SK-N-SH treated with all-trans-retinoic acid at 6 μM for 48 hours (cell line): ENCODE measurements around the gene RBM17.
"Not testable (repeated sequence)": the region's sequence is repeated elsewhere in the genome, so short reads cannot be mapped to it uniquely, and the experiment has no call there.

Source experiments
- ATAC-seq: fragments of 200-7000 bp; cut with Tn5 transposase; 3 replicates; pipeline ENCODE4 v1.9.1; 2020; ENCODE audit warnings: mild to moderate bottlenecking, moderate library complexity
- ARNTL ChIP-seq: fragments of 450-650 bp; formaldehyde crosslinking; IDR thresholded peaks from 2 replicates; pipeline ENCODE4 v1.5.0; 2020; ENCODE audit warnings: low read depth, mild to moderate bottlenecking, moderate library complexity, borderline replicate concordance
- ESRRG ChIP-seq: fragments of 250-450 bp; sonication (Bioruptor Pico); IDR thresholded peaks from 2 replicates; pipeline ENCODE4 v1.6.1; 2021; ENCODE audit warnings: mild to moderate bottlenecking
- GLIS3 ChIP-seq: fragments of 250-450 bp; sonication (Bioruptor Pico); IDR thresholded peaks from 2 replicates; pipeline ENCODE4 v1.5.0; 2020; ENCODE audit warnings: mild to moderate bottlenecking, moderate library complexity
- ISL1 ChIP-seq: fragments of 250-450 bp; sonication (Bioruptor Pico); IDR thresholded peaks from 2 replicates; pipeline ENCODE4 v2.1.2; 2022; ENCODE audit warnings: mild to moderate bottlenecking, moderate library complexity
- OSR1 ChIP-seq: fragments of 250-450 bp; sonication (Bioruptor Pico); IDR thresholded peaks from 2 replicates; pipeline ENCODE4 v1.8.0; 2022; ENCODE audit warnings: moderate library complexity, mild to moderate bottlenecking, inconsistent platforms
- POU6F1 ChIP-seq: fragments of 250-450 bp; sonication (Bioruptor Pico); IDR thresholded peaks from 2 replicates; pipeline ENCODE4 v1.8.0; 2021; ENCODE audit warnings: low read depth, mild to moderate bottlenecking, moderate library complexity, borderline replicate concordance
- PPARA ChIP-seq: fragments of 250-450 bp; sonication (Bioruptor Pico); IDR thresholded peaks from 2 replicates; pipeline ENCODE4 v1.5.0; 2020; ENCODE audit warnings: mild to moderate bottlenecking, borderline replicate concordance
- RARB ChIP-seq: fragments of 250-450 bp; sonication (Bioruptor Pico); IDR thresholded peaks from 2 replicates; pipeline ENCODE4 v1.8.0; 2021; ENCODE audit warnings: mild to moderate bottlenecking, moderate library complexity
- SNAI2 ChIP-seq: fragments of 250-450 bp; sonication (Bioruptor Pico); IDR thresholded peaks from 2 replicates; pipeline ENCODE4 v1.5.0; 2020; ENCODE audit warnings: mild to moderate bottlenecking, moderate library complexity
- TCF4 ChIP-seq: fragments of 250-450 bp; sonication (Bioruptor Pico); IDR thresholded peaks from 2 replicates; pipeline ENCODE4 v1.8.0; 2021; ENCODE audit warnings: mild to moderate bottlenecking, moderate library complexity, borderline replicate concordance
- TOX ChIP-seq: fragments of 250-450 bp; sonication (Bioruptor Pico); IDR thresholded peaks from 2 replicates; pipeline ENCODE4 v1.8.0; 2021; ENCODE audit warnings: mild to moderate bottlenecking, moderate library complexity, borderline replicate concordance
- TSHZ2 ChIP-seq: fragments of 250-450 bp; sonication (Bioruptor Pico); IDR thresholded peaks from 2 replicates; pipeline ENCODE4 v1.5.0; 2020; ENCODE audit warnings: mild to moderate bottlenecking, moderate library complexity
- ZC3H10 ChIP-seq: fragments of 250-450 bp; sonication (Bioruptor Pico); IDR thresholded peaks from 2 replicates; pipeline ENCODE4 v1.5.1; 2021; ENCODE audit warnings: mild to moderate bottlenecking, moderate library complexity
- ZFP3 ChIP-seq: fragments of 250-450 bp; sonication (Bioruptor Pico); IDR thresholded peaks from 2 replicates; pipeline ENCODE4 v1.5.0; 2020; ENCODE audit warnings: mild to moderate bottlenecking, moderate library complexity
- ZNF565 ChIP-seq: fragments of 450-650 bp; formaldehyde crosslinking; conservative IDR thresholded peaks from 2 replicates; pipeline ENCODE4 v1.5.0; 2020; ENCODE audit warnings: low read depth, mild to moderate bottlenecking, moderate library complexity
- TF ChIP-seq, protein P1 (sequence below): fragments of 250-450 bp; sonication (Bioruptor Pico); IDR thresholded peaks from 2 replicates; pipeline ENCODE4 v1.5.1; 2021; ENCODE audit warnings: mild to moderate bottlenecking, moderate library complexity
- TF ChIP-seq, protein P2 (sequence below): fragments of 250-450 bp; sonication (Bioruptor Pico); IDR thresholded peaks from 2 replicates; pipeline ENCODE4 v1.5.1; 2020; ENCODE audit warnings: low read depth, mild to moderate bottlenecking, moderate library complexity

Gene RBM17, protein sequence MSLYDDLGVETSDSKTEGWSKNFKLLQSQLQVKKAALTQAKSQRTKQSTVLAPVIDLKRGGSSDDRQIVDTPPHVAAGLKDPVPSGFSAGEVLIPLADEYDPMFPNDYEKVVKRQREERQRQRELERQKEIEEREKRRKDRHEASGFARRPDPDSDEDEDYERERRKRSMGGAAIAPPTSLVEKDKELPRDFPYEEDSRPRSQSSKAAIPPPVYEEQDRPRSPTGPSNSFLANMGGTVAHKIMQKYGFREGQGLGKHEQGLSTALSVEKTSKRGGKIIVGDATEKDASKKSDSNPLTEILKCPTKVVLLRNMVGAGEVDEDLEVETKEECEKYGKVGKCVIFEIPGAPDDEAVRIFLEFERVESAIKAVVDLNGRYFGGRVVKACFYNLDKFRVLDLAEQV

GRCh38 chr10:6088721-6089333 is at the start of gene RBM17:
TSS of gene RBM17 (plus strand) at chr10:6089034. CDS start at chr10:6097066, 8,032 bp downstream.
- ATAC-seq = peak; percentile 84
- TF ChIP-seq ISL1 (CRISPR knock-in tag) = no peak
- TF ChIP-seq ZFP3 (CRISPR knock-in tag) = peak; percentile 40; the same call in 1 of the 2 replicates
- TF ChIP-seq TSHZ2 (CRISPR knock-in tag) = peak; percentile 21; the same call in 1 of the 2 replicates
- no peak for TF ChIP-seq ZNF565
- TF ChIP-seq TCF4 (CRISPR knock-in tag) = no peak
- no peak for TF ChIP-seq OSR1 (CRISPR knock-in tag)

DNA sequence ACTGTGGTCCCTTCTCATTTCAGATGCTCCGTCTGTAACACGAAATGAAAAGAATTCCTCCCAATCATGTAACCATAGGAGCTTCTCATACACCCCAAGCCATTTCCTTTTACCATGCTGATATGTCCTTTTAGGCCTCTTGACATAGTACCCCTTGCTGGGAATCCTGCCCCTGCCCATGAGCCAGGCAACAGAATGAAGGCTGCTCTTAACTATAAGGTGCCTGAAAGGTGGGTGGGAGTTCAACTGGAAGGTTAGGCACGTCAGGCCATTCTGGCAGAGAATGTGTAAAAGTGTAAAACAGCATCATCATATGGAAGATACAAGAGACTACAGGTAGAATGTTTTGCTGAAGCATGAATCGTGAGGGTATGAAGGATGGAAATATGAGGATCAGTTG is 49.1 kb upstream of the RBM17 start:
- no peak for ATAC-seq
- TF ChIP-seq GLIS3 = no peak

DNA sequence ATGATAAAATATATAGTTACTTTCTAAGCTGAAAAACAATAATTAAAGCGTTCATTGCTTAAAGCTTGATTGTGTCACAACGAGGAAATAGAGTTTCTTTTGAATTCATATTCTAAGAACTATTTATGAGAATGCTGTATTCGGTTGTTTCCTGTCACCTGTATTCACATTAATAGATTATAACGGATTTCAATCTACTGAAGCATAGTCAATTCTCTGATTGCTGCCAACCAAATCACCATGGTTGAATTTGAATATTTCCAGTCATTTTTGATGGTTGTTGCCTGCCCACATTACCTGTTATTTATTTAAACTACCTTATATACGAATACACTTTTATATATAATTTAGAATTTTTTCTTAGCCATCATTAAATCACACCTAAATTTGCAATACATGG is 48.6 kb upstream of the RBM17 start:
- ATAC-seq = no peak
- TF ChIP-seq PPARA (CRISPR knock-in tag) (no peak), ZFP3 (CRISPR knock-in tag) (no peak), RARB (CRISPR knock-in tag) (no peak), TSHZ2 (CRISPR knock-in tag) (no peak), ZC3H10 (no peak), GLIS3 (no peak), POU6F1 (no peak), ARNTL (CRISPR knock-in tag) (no peak), ESRRG (CRISPR knock-in tag) (no peak), SNAI2 (no peak), ZNF565 (no peak), TOX (CRISPR knock-in tag) (no peak), ISL1 (CRISPR knock-in tag) (no peak), TCF4 (CRISPR knock-in tag) (no peak)
- TF ChIP-seq, protein P1, sequence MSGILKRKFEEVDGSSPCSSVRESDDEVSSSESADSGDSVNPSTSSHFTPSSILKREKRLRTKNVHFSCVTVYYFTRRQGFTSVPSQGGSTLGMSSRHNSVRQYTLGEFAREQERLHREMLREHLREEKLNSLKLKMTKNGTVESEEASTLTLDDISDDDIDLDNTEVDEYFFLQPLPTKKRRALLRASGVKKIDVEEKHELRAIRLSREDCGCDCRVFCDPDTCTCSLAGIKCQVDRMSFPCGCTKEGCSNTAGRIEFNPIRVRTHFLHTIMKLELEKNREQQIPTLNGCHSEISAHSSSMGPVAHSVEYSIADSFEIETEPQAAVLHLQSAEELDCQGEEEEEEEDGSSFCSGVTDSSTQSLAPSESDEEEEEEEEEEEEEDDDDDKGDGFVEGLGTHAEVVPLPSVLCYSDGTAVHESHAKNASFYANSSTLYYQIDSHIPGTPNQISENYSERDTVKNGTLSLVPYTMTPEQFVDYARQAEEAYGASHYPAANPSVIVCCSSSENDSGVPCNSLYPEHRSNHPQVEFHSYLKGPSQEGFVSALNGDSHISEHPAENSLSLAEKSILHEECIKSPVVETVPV (CRISPR knock-in tag) = no peak
- TF ChIP-seq, protein P2, sequence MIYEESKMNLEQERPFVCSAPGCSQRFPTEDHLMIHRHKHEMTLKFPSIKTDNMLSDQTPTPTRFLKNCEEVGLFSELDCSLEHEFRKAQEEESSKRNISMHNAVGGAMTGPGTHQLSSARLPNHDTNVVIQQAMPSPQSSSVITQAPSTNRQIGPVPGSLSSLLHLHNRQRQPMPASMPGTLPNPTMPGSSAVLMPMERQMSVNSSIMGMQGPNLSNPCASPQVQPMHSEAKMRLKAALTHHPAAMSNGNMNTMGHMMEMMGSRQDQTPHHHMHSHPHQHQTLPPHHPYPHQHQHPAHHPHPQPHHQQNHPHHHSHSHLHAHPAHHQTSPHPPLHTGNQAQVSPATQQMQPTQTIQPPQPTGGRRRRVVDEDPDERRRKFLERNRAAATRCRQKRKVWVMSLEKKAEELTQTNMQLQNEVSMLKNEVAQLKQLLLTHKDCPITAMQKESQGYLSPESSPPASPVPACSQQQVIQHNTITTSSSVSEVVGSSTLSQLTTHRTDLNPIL (CRISPR knock-in tag) = no peak
- TF ChIP-seq, all 23 proteins: peak for 0

DNA sequence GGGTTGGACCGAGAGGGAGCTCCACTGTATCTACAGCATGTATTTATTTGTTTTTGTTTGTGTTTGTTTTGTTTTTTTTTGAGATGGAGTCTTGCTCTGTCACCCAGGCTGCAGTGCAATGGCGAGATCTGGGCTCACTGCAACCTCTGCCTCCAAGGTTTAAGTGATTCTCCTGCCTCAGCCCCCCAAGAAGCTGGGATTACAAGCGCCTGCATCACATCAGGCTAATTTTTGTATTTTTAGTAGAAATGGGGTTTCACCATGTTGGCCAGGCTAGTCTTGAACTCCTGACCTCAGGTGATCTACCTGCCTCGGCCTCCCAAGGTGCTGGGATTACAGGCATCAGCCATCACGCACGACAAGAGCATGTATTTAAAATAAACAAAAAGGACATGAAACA is 45.5 kb upstream of the RBM17 start:
- ATAC-seq = not testable (repeated sequence)
